Measurements from ENCODE around the gene SPTBN1.

The SPTBN1 gene

DNA sequence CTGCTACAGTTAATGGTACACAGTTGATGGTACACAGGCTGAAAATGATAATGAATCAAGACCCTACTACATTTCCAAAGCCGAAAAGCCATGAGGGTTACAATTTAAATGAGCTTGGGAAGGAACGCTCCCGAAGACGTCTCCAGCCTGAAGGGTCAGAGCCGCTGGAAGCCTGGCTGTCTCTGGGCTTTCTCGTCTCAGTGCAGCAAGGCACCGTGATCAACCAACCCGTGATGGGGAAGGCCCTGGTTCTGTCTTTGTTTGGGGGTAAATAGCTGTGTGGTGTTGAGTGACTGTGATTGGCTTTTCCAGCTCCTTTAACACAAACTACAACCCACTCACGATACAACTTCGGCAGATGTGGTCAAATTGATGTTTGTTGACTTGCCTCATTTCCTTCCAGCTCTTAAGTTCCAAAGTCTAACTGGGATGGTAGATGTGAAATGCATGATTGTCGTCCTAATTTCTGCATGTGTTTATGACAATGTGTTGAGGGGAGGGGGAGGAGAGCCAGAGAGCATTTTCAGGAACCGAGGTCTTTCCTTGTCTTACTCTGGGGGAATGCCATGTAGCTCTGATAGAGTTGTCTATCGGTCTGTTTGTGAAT lies 207.4 kb downstream of the SPTBN1 start:
- H4K20me1 ChIP-seq (ENCODE audit: insufficient read depth, low read length, poor library complexity, severe bottlenecking), result no peaks in the 10 kb centered on the region
- H2AFZ ChIP-seq (ENCODE audit: low read length), result no peak overlapping the region
- H3K9ac ChIP-seq (ENCODE audit: low read depth, low read length, poor library complexity, severe bottlenecking), result no peak overlapping the region
- H3K4me3 ChIP-seq (ENCODE audit: low read length, poor library complexity, severe bottlenecking), result no peak overlapping the region
- H3F3A ChIP-seq (ENCODE audit: low read depth), result no peaks in the 10 kb centered on the region
- H3K4me1 ChIP-seq (ENCODE audit: insufficient read depth, low read length, poor library complexity, severe bottlenecking), result no peaks in the 10 kb centered on the region
- TF ChIP-seq, protein P1, sequence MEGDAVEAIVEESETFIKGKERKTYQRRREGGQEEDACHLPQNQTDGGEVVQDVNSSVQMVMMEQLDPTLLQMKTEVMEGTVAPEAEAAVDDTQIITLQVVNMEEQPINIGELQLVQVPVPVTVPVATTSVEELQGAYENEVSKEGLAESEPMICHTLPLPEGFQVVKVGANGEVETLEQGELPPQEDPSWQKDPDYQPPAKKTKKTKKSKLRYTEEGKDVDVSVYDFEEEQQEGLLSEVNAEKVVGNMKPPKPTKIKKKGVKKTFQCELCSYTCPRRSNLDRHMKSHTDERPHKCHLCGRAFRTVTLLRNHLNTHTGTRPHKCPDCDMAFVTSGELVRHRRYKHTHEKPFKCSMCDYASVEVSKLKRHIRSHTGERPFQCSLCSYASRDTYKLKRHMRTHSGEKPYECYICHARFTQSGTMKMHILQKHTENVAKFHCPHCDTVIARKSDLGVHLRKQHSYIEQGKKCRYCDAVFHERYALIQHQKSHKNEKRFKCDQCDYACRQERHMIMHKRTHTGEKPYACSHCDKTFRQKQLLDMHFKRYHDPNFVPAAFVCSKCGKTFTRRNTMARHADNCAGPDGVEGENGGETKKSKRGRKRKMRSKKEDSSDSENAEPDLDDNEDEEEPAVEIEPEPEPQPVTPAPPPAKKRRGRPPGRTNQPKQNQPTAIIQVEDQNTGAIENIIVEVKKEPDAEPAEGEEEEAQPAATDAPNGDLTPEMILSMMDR (conservative IDR thresholded peaks at IDR 0.05; ENCODE audit: low read length), result no peak
- no peak for TF ChIP-seq EZH2phosphoT487 (IDR thresholded peaks at IDR 0.05; ENCODE audit: borderline replicate concordance)
- H3K36me3 ChIP-seq (ENCODE audit: insufficient read depth, low read length), result peaks cover 99% of the 10 kb centered on the region
- no peak overlapping the region for H3K4me2 ChIP-seq (ENCODE audit: low read depth, low read length, poor library complexity, severe bottlenecking)
- H3K9me2 ChIP-seq (replicated peaks; ENCODE audit: low read depth, low read length), result no peaks in the 10 kb centered on the region
- no peaks in the 10 kb centered on the region for H3K27me3 ChIP-seq (ENCODE audit: insufficient read depth, low read length, poor library complexity, severe bottlenecking)
- no peaks in the 10 kb centered on the region for H3K79me2 ChIP-seq (ENCODE audit: insufficient read depth, low read length)
- H3K9me3 ChIP-seq (ENCODE audit: insufficient read depth, low read depth, low read length), result no peaks in the 10 kb centered on the region

DNA sequence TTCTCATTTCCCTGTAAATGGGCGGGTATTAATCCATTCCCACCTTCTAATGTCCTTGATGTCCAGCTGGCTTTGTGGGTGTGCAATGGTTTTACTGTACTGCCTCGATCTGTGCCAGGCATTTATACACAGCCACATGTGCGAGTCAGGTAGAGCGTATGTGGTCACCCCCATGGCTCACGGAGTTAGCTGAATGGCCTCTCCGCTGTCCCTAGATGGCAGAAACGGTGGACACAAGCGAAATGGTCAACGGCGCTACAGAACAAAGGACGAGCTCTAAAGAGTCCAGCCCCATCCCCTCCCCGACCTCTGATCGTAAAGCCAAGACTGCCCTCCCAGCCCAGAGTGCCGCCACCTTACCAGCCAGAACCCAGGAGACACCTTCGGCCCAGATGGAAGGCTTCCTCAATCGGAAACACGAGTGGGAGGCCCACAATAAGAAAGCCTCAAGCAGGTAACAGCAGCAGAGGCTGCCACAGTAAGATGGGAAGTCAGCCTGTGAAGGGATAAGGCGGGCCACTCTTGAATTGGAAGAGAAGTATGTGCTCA lies 208.2 kb downstream of the SPTBN1 start:
- H3F3A ChIP-seq (ENCODE audit: low read depth), result no peaks in the 10 kb centered on the region
- H3K36me3 ChIP-seq (ENCODE audit: insufficient read depth, low read length), result peaks cover 99% of the 10 kb centered on the region
- no peak overlapping the region for H3K4me3 ChIP-seq (ENCODE audit: low read length, poor library complexity, severe bottlenecking)
- H3K4me2 ChIP-seq (ENCODE audit: low read depth, low read length, poor library complexity, severe bottlenecking), result no peak overlapping the region
- no peaks in the 10 kb centered on the region for H3K9me3 ChIP-seq (ENCODE audit: insufficient read depth, low read depth, low read length)
- TF ChIP-seq EZH2phosphoT487 (IDR thresholded peaks at IDR 0.05; ENCODE audit: borderline replicate concordance), result no peak
- TF ChIP-seq, protein P1 (conservative IDR thresholded peaks at IDR 0.05; ENCODE audit: low read length), result no peak
- no peaks in the 10 kb centered on the region for H4K20me1 ChIP-seq (ENCODE audit: insufficient read depth, low read length, poor library complexity, severe bottlenecking)
- H3K9me2 ChIP-seq (replicated peaks; ENCODE audit: low read depth, low read length), result no peaks in the 10 kb centered on the region
- H3K27me3 ChIP-seq (ENCODE audit: insufficient read depth, low read length, poor library complexity, severe bottlenecking), result no peaks in the 10 kb centered on the region
- no peaks in the 10 kb centered on the region for H3K79me2 ChIP-seq (ENCODE audit: insufficient read depth, low read length)
- H3K9ac ChIP-seq (ENCODE audit: low read depth, low read length, poor library complexity, severe bottlenecking), result no peak overlapping the region
- H3K4me1 ChIP-seq (ENCODE audit: insufficient read depth, low read length, poor library complexity, severe bottlenecking), result no peaks in the 10 kb centered on the region
- no peak overlapping the region for H2AFZ ChIP-seq (ENCODE audit: low read length)

DNA sequence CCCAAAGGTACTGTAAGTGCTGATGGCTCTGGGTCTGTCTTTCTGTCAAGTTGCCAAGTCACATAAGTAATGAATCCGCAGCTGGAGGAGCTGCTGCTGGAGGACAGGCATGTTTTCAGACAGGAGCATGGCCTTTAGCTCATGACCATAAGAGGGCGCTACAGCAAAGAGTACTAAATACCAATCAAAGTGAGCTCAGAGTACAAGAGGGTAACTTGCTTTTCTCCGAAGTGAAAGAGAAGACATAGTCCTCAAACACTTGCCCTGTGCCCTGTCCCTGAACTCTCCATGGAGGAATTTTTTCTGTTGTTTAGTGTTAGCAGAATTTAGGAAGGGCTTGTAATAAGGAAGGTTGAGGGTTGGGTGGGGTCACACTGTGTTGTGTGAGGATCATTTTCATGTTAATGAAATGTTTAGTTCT lies 209.3 kb downstream of the SPTBN1 start:
- TF ChIP-seq EZH2phosphoT487 (IDR thresholded peaks at IDR 0.05; ENCODE audit: borderline replicate concordance), result no peak
- TF ChIP-seq, protein P1 (conservative IDR thresholded peaks at IDR 0.05; ENCODE audit: low read length), result peak; percentile 81
- H3K36me3 ChIP-seq (ENCODE audit: insufficient read depth, low read length), result peaks cover 98% of the 10 kb centered on the region

More for the DNA sequence above, 209.3 kb downstream of the SPTBN1 start:
- H3K9me2 ChIP-seq (replicated peaks; ENCODE audit: low read depth, low read length), result no peaks in the 10 kb centered on the region
- H3K4me2 ChIP-seq (ENCODE audit: low read depth, low read length, poor library complexity, severe bottlenecking), result no peak overlapping the region
- H3K79me2 ChIP-seq (ENCODE audit: insufficient read depth, low read length), result no peaks in the 10 kb centered on the region
- H3K4me3 ChIP-seq (ENCODE audit: low read length, poor library complexity, severe bottlenecking), result no peak overlapping the region
- no peaks in the 10 kb centered on the region for H3K27me3 ChIP-seq (ENCODE audit: insufficient read depth, low read length, poor library complexity, severe bottlenecking)
- no peaks in the 10 kb centered on the region for H3K4me1 ChIP-seq (ENCODE audit: insufficient read depth, low read length, poor library complexity, severe bottlenecking)
- no peak overlapping the region for H3K9ac ChIP-seq (ENCODE audit: low read depth, low read length, poor library complexity, severe bottlenecking)
- H3F3A ChIP-seq (ENCODE audit: low read depth), result no peaks in the 10 kb centered on the region
- no peak overlapping the region for H2AFZ ChIP-seq (ENCODE audit: low read length)
- no peaks in the 10 kb centered on the region for H4K20me1 ChIP-seq (ENCODE audit: insufficient read depth, low read length, poor library complexity, severe bottlenecking)
- no peaks in the 10 kb centered on the region for H3K9me3 ChIP-seq (ENCODE audit: insufficient read depth, low read depth, low read length)
